Psoas muscle (tissue), 8 donors: ENCODE measurements around the gene NF1. TPM values are rescaled to one million over a fixed set of nuclear protein-coding genes. Genes with fewer than 3 reads are reported as not detected.

ENCODE experiments used
- ATAC-seq, 4 donors: fragments of 200-7000 bp; cut with Tn5 transposase; one replicate each; pipeline ENCODE4 v1.9.1; 2020; ENCODE audit warnings: moderate library complexity in 3 of 4, mild to moderate bottlenecking in 2 of 4
- DNase-seq, 2 donors: peaks; one replicate each; pipeline ENCODE4 v3.0.0-alpha.2; 2020
- H3K27ac ChIP-seq: fragments of 200-600 bp; one replicate; pipeline ENCODE4 v1.8.0; 2022
- H3K27me3 ChIP-seq, 3 donors: fragments of 200-600 bp in 1 of 3; one replicate each; pipeline versions ENCODE4 v1.6.1 to v1.8.0; 2013 to 2022; ENCODE audit warnings: low read length in 2 of 3, mild to moderate bottlenecking in 2 of 3, moderate library complexity in 1 of 3; ENCODE audit not compliant: insufficient read depth in 3 of 3
- H3K36me3 ChIP-seq, 2 donors: fragments of 200-600 bp in 1 of 2; one replicate each; pipeline versions ENCODE4 v1.6.1 to v1.8.0; 2013 to 2022; ENCODE audit warnings: low read depth in 1 of 2, mild to moderate bottlenecking in 1 of 2, moderate library complexity in 1 of 2; ENCODE audit not compliant: insufficient read depth in 1 of 2
- H3K4me1 ChIP-seq: fragments of 200-600 bp; one replicate; pipeline ENCODE4 v1.8.0; 2022
- H3K4me3 ChIP-seq: fragments of 200-600 bp; one replicate; pipeline ENCODE4 v1.8.0; 2022; ENCODE audit warnings: mild to moderate bottlenecking
- H3K9me3 ChIP-seq: fragments of 200-600 bp; one replicate; pipeline ENCODE4 v1.8.0; 2022
- CTCF ChIP-seq: fragments of 200-600 bp; IDR thresholded peaks from one replicate; pipeline ENCODE4 v1.8.0; 2022; ENCODE audit warnings: antibody characterized with exemption
- WGBS, 3 donors: extraction: QIAGEN DNeasy Blood & Tissue Kit; methylation state at CpG; one replicate each; pipeline versions ENCODE4 v1.1.6 to v1.1.7; 2013; 5-methylcytosine and 5-hydroxymethylcytosine counted together
- intact Hi-C, 2 donors: fragments of 100-400 bp; cut with DNase I; formaldehyde crosslinking; loops; one replicate each; pipeline versions ENCODE4 v1.11.0 to v1.14.2; 2022
- polyA plus RNA-seq, 3 donors: library from polyadenylated mRNA; stranded (reverse); fragments of 200-250 nt; gene quantifications; one replicate each; pipeline ENCODE4 v1.2.3, GENCODE V29; 2013
- total RNA-seq, 4 donors: library from RNA; stranded (reverse); fragmentation: NEBNext Ultra II Directional in 2 of 4; extraction: Animal tissue kit (Norgen Biotek cat#: 25700) in 2 of 4; gene quantifications; one replicate each; pipeline versions ENCODE4 v1.2.1 to v1.2.4, GENCODE V29; 2021 to 2023
- donor health status: healthy with polysubstance abuse.
- donor health status: DM: no; HTN: no; CAD: no; lungs with moderate emphysema.
- donor health status: Bipolar disorder and iron deficiency.
- donor health status: healthy.
- donor health status: DM: yes; HTN: yes; CAD: no.
- donor health status: DM: no; HTN: no; CAD: no.
- donor health status: DM: no; HTN: no; CAD: no.
- donor health status: DM: yes; HTN: yes; CAD: no.

Gene NF1
- total and polyA plus RNA-seq, 7 donors, result 3.5 to 35.5 (median 27.4) TPM

- WGBS, 3 donors, result 80 to 84% (median 84%) methylated on average over 5 of the region's 5 CpGs
- DNase-seq (no peak), ATAC-seq (no peak)
- H3K27me3 ChIP-seq, result no peaks in the 10 kb centered on the region
- no peak for TF ChIP-seq CTCF
- intact Hi-C loops, result no loop called here
- no peak overlapping the region for H3K4me3 ChIP-seq
- H3K4me1 ChIP-seq, result no peaks in the 10 kb centered on the region
- H3K9me3 ChIP-seq, result no peaks in the 10 kb centered on the region
- no peak overlapping the region for H3K27ac ChIP-seq
- peaks cover 0 to 76% of the 10 kb centered on the region in 2 donors for H3K36me3 ChIP-seq
Measured at GRCh38 chr17:31226373-31226772, 131.6 kb downstream of the NF1 start.

GRCh38 chr17:31226950-31227349, 132.2 kb downstream of the NF1 start:
- H3K27ac ChIP-seq, result no peak overlapping the region
- DNase-seq, result no peak
- ATAC-seq, result no peak
- intact Hi-C loops, result no loop called here
- no peaks in the 10 kb centered on the region for H3K4me1 ChIP-seq
- H3K27me3 ChIP-seq, result no peaks in the 10 kb centered on the region
- H3K4me3 ChIP-seq, result no peak overlapping the region
- no peaks in the 10 kb centered on the region for H3K9me3 ChIP-seq
- 95 to 99% (median 98%) methylated on average over 3 of the region's 3 CpGs for WGBS, 3 donors
- no peak for TF ChIP-seq CTCF
- H3K36me3 ChIP-seq, result peaks cover 0 to 82% of the 10 kb centered on the region in 2 donors

- no peak for TF ChIP-seq CTCF
- peaks cover 3 to 97% of the 10 kb centered on the region in 2 donors for H3K36me3 ChIP-seq
- no peaks in the 10 kb centered on the region for H3K4me1 ChIP-seq
- no peak overlapping the region for H3K27ac ChIP-seq
- no peaks in the 10 kb centered on the region for H3K9me3 ChIP-seq
- no peaks in the 10 kb centered on the region for H3K27me3 ChIP-seq
- H3K4me3 ChIP-seq, result no peak overlapping the region
- no peak for ATAC-seq
- no peak for DNase-seq
- intact Hi-C loops, result no loop called here
Measured at GRCh38 chr17:31231852-31232251, 137.1 kb downstream of the NF1 start.

GRCh38 chr17:31235110-31235509, 140.3 kb downstream of the NF1 start:
- no peak overlapping the region for H3K27ac ChIP-seq
- DNase-seq (no peak), ATAC-seq (no peak)
- H3K36me3 ChIP-seq, result peaks cover 3 to 97% of the 10 kb centered on the region in 2 donors
- H3K4me1 ChIP-seq, result no peaks in the 10 kb centered on the region
- H3K9me3 ChIP-seq, result no peaks in the 10 kb centered on the region
- H3K4me3 ChIP-seq, result no peak overlapping the region
- no peaks in the 10 kb centered on the region for H3K27me3 ChIP-seq
- no peak for TF ChIP-seq CTCF
- WGBS, 3 donors, result 94 to 95% (median 95%) methylated on average over 4 of the region's 4 CpGs
- intact Hi-C loops, result no loop called here

- intact Hi-C loops, result no loop called here
- Histone ChIP-seq H3K4me1 (no peaks in the 10 kb centered on the region), H3K27me3 (no peaks in the 10 kb centered on the region), H3K27ac (no peak overlapping the region), H3K4me3 (no peak overlapping the region), H3K36me3 (peaks cover 3 to 97% of the 10 kb centered on the region in 2 donors), H3K9me3 (no peaks in the 10 kb centered on the region)
- DNase-seq, result no peak
- ATAC-seq, result no peak
- no peak for TF ChIP-seq CTCF
- 90 to 95% (median 93%) methylated on average over 3 of the region's 3 CpGs for WGBS, 3 donors
Measured at GRCh38 chr17:31236137-31236536, 141.4 kb downstream of the NF1 start.
